Calu3 (cell line): ENCODE measurements around the gene FNDC3B. TPM values are rescaled to one million over a fixed set of nuclear protein-coding genes. Genes with fewer than 3 reads are reported as not detected.

ENCODE experiments used
- BruUV-seq: library from RNA; stranded (reverse); fragments of 400-500 nt; replicated peaks from 2 replicates; lab custom pipeline; 2021; lab: Mats Ljungman, UMichigan
- CTCF ChIA-PET: fragments of 300-600 bp; sonication (Branson Sonifier 250); formaldehyde crosslinking; loops from one replicate; lab custom pipeline; 2022; ENCODE audit warnings: antibody characterized with exemption; lab: Charles Lee
- DNase-seq: peaks from one replicate; pipeline ENCODE4 v3.0.0; 2022
- H3K27ac Mint-ChIP-seq: one replicate; pipeline ENCODE4 v1.8.0; 2022; ENCODE audit warnings: mixed read lengths; ENCODE audit not compliant: unreplicated experiment
- H3K27me3 Mint-ChIP-seq: one replicate; pipeline ENCODE4 v1.8.0; 2022; ENCODE audit warnings: mixed read lengths; ENCODE audit not compliant: unreplicated experiment
- H3K36me3 Mint-ChIP-seq: one replicate; pipeline ENCODE4 v1.8.0; 2022; ENCODE audit warnings: mild to moderate bottlenecking, moderate library complexity, mixed read lengths; ENCODE audit not compliant: insufficient read depth, unreplicated experiment
- H3K4me1 Mint-ChIP-seq: one replicate; pipeline ENCODE4 v1.8.0; 2022; ENCODE audit warnings: mild to moderate bottlenecking, low read depth, mixed read lengths; ENCODE audit not compliant: unreplicated experiment
- H3K4me3 Mint-ChIP-seq: one replicate; pipeline ENCODE4 v1.8.0; 2022; ENCODE audit warnings: mild to moderate bottlenecking, low read depth, moderate library complexity, mixed read lengths; ENCODE audit not compliant: unreplicated experiment
- H3K9me3 Mint-ChIP-seq: one replicate; pipeline ENCODE4 v1.8.0; 2022; ENCODE audit warnings: low read depth, mixed read lengths; ENCODE audit not compliant: unreplicated experiment
- CTCF ChIP-seq: fragments of 200-600 bp; IDR thresholded peaks from one replicate; pipeline ENCODE4 v1.8.0; 2022; ENCODE audit warnings: antibody characterized with exemption; ENCODE audit not compliant: unreplicated experiment
- intact Hi-C: fragments of 100-400 bp; cut with micrococcal nuclease; formaldehyde crosslinking; loops from one replicate; pipeline ENCODE4 v1.10.0; 2022; ENCODE audit not compliant: unreplicated experiment
- total RNA-seq: library from RNA; stranded (reverse); gene quantifications from 2 replicates; pipeline ENCODE4 v1.2.3, GENCODE V29; 2022

Gene FNDC3B
- total RNA-seq, 1 experiment from 2014 or later = 453 TPM

GRCh38 chr3:172197344-172197743, 158.0 kb downstream of the FNDC3B start:
- Mint-ChIP-seq H3K9me3 (no peaks in the 10 kb centered on the region), H3K27me3 (no peaks in the 10 kb centered on the region), H3K4me3 (no peak overlapping the region), H3K36me3 (peaks cover 64% of the 10 kb centered on the region), H3K27ac (peak overlapping the region; percentile 30), H3K4me1 (peaks cover 56% of the 10 kb centered on the region)
- no peak for TF ChIP-seq CTCF
- DNase-seq = no peak
- CTCF ChIA-PET = no interaction called here
- intact Hi-C loops = no loop called here
- no TSS peak for BruUV-seq

GRCh38 chr3:172198428-172198827, 159.1 kb downstream of the FNDC3B start:
- BruUV-seq = no TSS peak
- Mint-ChIP-seq H3K4me3 (no peak overlapping the region), H3K27ac (peak overlapping the region; percentile 21), H3K4me1 (peaks cover 63% of the 10 kb centered on the region), H3K27me3 (no peaks in the 10 kb centered on the region), H3K36me3 (peaks cover 63% of the 10 kb centered on the region), H3K9me3 (no peaks in the 10 kb centered on the region)
- CTCF ChIA-PET = no interaction called here
- intact Hi-C loops = no loop called here
- no peak for TF ChIP-seq CTCF
- DNase-seq = no peak

GRCh38 chr3:172199850-172200369, 160.5 kb downstream of the FNDC3B start:
- CTCF ChIA-PET = no interaction called here
- Mint-ChIP-seq H3K4me1 (peaks cover 66% of the 10 kb centered on the region), H3K27me3 (no peaks in the 10 kb centered on the region), H3K27ac (peak overlapping the region; percentile 50), H3K9me3 (no peaks in the 10 kb centered on the region), H3K36me3 (peaks cover 62% of the 10 kb centered on the region), H3K4me3 (no peak overlapping the region)
- no peak for DNase-seq
- no TSS peak for BruUV-seq
- no peak for TF ChIP-seq CTCF
- intact Hi-C loops = no loop called here

- Mint-ChIP-seq H3K9me3 (no peaks in the 10 kb centered on the region), H3K4me3 (no peak overlapping the region), H3K27ac (peak overlapping the region; percentile 50), H3K27me3 (no peaks in the 10 kb centered on the region), H3K36me3 (peaks cover 73% of the 10 kb centered on the region), H3K4me1 (peaks cover 63% of the 10 kb centered on the region)
- no peak for DNase-seq
- intact Hi-C loops = no loop called here
- no TSS peak for BruUV-seq
- no peak for TF ChIP-seq CTCF
- CTCF ChIA-PET = no interaction called here
These were observed 161.9 kb downstream of the FNDC3B start for GRCh38 chr3:172201136-172201869.
